ENCODE results near the gene PARVB. TPM values are rescaled to one million over a fixed set of nuclear protein-coding genes. Genes with fewer than 3 reads are reported as not detected.

Gene PARVB
- total RNA-seq, result 1 to 10 TPM; 7.3 to 9.2 TPM

GRCh38 chr22:44024288-44024921, at the start of gene PARVB:
Gene PARVB (plus strand): TSS chr22:44024302. CDS start chr22:44024340, 38 bp downstream.
- no peaks in the 10 kb centered on the region for H3K27me3 ChIP-seq
- TF ChIP-seq POLR2A (IDR thresholded peaks at IDR 0.05) (no peak), CTCF (IDR thresholded peaks at IDR 0.05) (no peak)
- intact Hi-C loops (cut with DNase I), result no loop called here
- ATAC-seq (peak; percentile 14), DNase-seq (peak in 2 of 4 donors; percentile 19 to 34)
- peak within 1 kb of the TSS in 1 of 2 donors; percentile 25 for H3K4me3 ChIP-seq
- H3K9me3 ChIP-seq, result no peaks in the 10 kb centered on the region
- H3K4me1 ChIP-seq, result peaks cover 22% of the 10 kb centered on the region
- H3K36me3 ChIP-seq (replicated peaks in 1 of 2; ENCODE audit: insufficient read depth in 1 of 2, low read depth in 2 of 2), result no peaks in the 10 kb centered on the region
- 5 to 9% methylated on average over 7 to 35 of the region's 83 CpGs for WGBS, 2 donors
- H3K27ac ChIP-seq, result peak within 1 kb of the TSS in 3 of 4 donors; percentile 7 to 67 (median 67)

- H3K27ac ChIP-seq, result no peak overlapping the region
- ATAC-seq, result no peak
- intact Hi-C loops (cut with DNase I), result no loop called here
- TF ChIP-seq CTCF (IDR thresholded peaks at IDR 0.05), result no peak
- TF ChIP-seq POLR2A (IDR thresholded peaks at IDR 0.05), result no peak
- 69 to 77% methylated on average over 3 to 4 of the region's 4 CpGs for WGBS, 2 donors
- H3K27me3 ChIP-seq, result no peaks in the 10 kb centered on the region
- peaks cover 0 to 26% of the 10 kb centered on the region in 2 donors for H3K36me3 ChIP-seq (replicated peaks in 1 of 2; ENCODE audit: insufficient read depth in 1 of 2, low read depth in 2 of 2)
- no peak for DNase-seq
- no peak overlapping the region for H3K4me3 ChIP-seq
- no peaks in the 10 kb centered on the region for H3K9me3 ChIP-seq
- peaks cover 6% of the 10 kb centered on the region for H3K4me1 ChIP-seq
These were observed 49.1 kb upstream of the PARVB start for GRCh38 chr22:43975041-43975440.

GRCh38 chr22:43976861-43977795, 47.0 kb upstream of the PARVB start:
- Histone ChIP-seq H3K9me3 (no peaks in the 10 kb centered on the region), H3K36me3 (replicated peaks in 1 of 2; ENCODE audit: insufficient read depth in 1 of 2, low read depth in 2 of 2) (peaks cover 0 to 31% of the 10 kb centered on the region in 2 donors), H3K4me1 (peaks cover 6% of the 10 kb centered on the region), H3K27me3 (no peaks in the 10 kb centered on the region), H3K27ac (no peak overlapping the region), H3K4me3 (no peak overlapping the region)
- no peak for ATAC-seq
- DNase-seq, result no peak
- intact Hi-C loops (cut with DNase I), result no loop called here
- TF ChIP-seq POLR2A (IDR thresholded peaks at IDR 0.05) (no peak), CTCF (IDR thresholded peaks at IDR 0.05) (no peak)
- WGBS, 2 donors, result 89 to 91% methylated on average over 12 to 19 of the region's 19 CpGs

- Histone ChIP-seq H3K27ac (no peak overlapping the region), H3K9me3 (no peaks in the 10 kb centered on the region), H3K36me3 (replicated peaks in 1 of 2; ENCODE audit: insufficient read depth in 1 of 2, low read depth in 2 of 2) (peaks cover 0 to 29% of the 10 kb centered on the region in 2 donors), H3K27me3 (no peaks in the 10 kb centered on the region), H3K4me3 (no peak overlapping the region), H3K4me1 (peaks cover 6% of the 10 kb centered on the region)
- WGBS, 2 donors, result 37 to 48% methylated on average over 4 of the region's 4 CpGs
- DNase-seq (peak in 3 of 4 donors; percentile 27 to 75 (median 51)), ATAC-seq (no peak)
- TF ChIP-seq POLR2A (IDR thresholded peaks at IDR 0.05) (no peak), CTCF (IDR thresholded peaks at IDR 0.05) (no peak)
- intact Hi-C loops (cut with DNase I), result no loop called here
These were observed 45.5 kb upstream of the PARVB start for GRCh38 chr22:43978558-43978957.

All from body of pancreas (tissue), 4 donors.